Tibial nerve (tissue), 4 donors: ENCODE results near the gene DUSP7.
A peak's percentile ranks its signal among the peaks of the same experiment; 100 is the strongest.

Experiments used
- CTCF ChIP-seq, 5 experiments: fragments of 200-600 bp in 3 of 5; fragments of 450-650 bp in 2 of 5; sonication (generic) in 3 of 5; IDR thresholded peaks; one replicate each; pipeline ENCODE4 v1.5.1; 2016 to 2019; ENCODE audit warnings: antibody characterized with exemption in 5 of 5, mild to moderate bottlenecking in 3 of 5, moderate library complexity in 2 of 5
- EP300 ChIP-seq, 2 donors: sonication (generic); formaldehyde crosslinking; IDR thresholded peaks; one replicate each; pipeline ENCODE4 v1.6.1; 2017; ENCODE audit warnings: antibody characterized with exemption in 2 of 2, mild to moderate bottlenecking in 1 of 2
- POLR2A ChIP-seq, 2 donors: fragments of 450-650 bp; IDR thresholded peaks; one replicate each; pipeline ENCODE4 v1.6.1; 2017; ENCODE audit warnings: antibody characterized with exemption in 2 of 2, mild to moderate bottlenecking in 2 of 2, moderate library complexity in 2 of 2

- TF ChIP-seq CTCF (IDR thresholded peaks at IDR 0.05) (peak in 1 of 5 experiments; percentile 33), POLR2A (IDR thresholded peaks at IDR 0.05) (peak in 1 of 2 donors; percentile 49), EP300 (IDR thresholded peaks at IDR 0.05) (peak; percentile 82 to 83)
Observed at GRCh38 chr3:52056968-52057811, 819 bp upstream of the DUSP7 start.
